Measurements from ENCODE around the gene MAD1L1. TPM values are rescaled to one million over a fixed set of nuclear protein-coding genes. Genes with fewer than 3 reads are reported as not detected.

The MAD1L1 gene
- total and polyA plus RNA-seq, 3 donors from 2014 or later: 63.1 to 149 (median 94.6) TPM

DNA sequence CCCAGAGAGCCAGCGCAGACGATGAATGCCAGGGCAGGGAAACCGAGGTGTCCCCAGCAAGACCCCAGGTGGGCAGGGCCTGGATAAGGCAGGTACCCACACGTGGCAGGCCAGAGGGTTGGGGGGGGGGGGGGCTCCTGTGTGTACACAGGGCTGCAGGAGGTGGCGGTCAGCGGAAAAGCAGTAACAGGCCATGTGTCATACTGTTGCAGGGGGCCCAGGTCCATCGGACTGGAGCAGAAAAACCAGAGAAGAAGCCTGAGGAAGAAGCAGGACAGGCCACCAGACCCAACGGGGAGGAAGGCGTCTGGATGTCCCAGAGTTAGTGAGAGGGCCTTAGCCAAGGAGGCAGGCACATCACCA, 116.3 kb downstream of the MAD1L1 start:
- Histone ChIP-seq H3K27ac (no peak overlapping the region), H3K4me3 (no peak overlapping the region), H3K36me3 (ENCODE audit: low read depth, missing control alignments) (no peaks in the 10 kb centered on the region), H3K9me3 (no peaks in the 10 kb centered on the region), H3K27me3 (no peaks in the 10 kb centered on the region), H3K4me1 (peaks cover 34% of the 10 kb centered on the region)
- WGBS, 2 donors: 81% methylated on average over 9 of the region's 9 CpGs
- intact Hi-C loops (cut with DNase I; ENCODE audit: low total_unique reads): no loop called here
- no peak for DNase-seq
- TF ChIP-seq POLR2A (IDR thresholded peaks at IDR 0.05) (no peak), CTCF (IDR thresholded peaks at IDR 0.05) (no peak)

DNA sequence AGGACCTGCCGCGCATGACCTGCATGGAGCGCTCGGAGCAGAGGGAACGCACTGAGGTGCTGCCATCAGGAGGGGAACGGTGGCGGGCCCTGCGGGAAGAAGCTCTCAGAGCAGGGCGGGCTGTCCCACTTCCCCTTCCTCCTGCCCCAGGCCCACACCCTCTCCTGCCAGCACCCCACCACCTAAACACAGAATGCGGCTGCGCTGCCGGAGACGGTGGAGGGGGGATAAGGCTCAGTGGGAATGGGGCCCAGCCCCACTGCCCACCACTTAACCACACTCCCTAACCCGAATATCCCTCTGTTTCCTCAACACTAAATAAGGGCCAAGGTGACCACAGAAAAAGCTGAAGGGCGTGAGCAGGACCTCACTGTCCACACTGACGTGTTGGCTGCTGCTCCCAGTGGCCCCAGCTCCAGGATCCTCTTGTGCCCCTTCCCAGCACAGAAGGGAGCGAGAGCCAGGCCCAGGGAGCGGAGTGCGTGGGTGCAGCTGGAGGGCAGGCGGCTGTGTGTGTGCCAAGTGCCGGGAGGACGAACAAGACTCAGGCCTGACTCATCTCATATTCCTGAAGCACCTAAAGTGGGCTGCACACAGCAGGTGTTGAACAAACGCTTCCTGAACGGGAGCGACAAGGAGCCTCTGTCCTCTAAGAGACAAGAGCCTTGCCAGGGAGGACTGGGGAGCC, 116.8 kb downstream of the MAD1L1 start:
- H3K4me1 ChIP-seq: peaks cover 29% of the 10 kb centered on the region
- peak; percentile 71 for DNase-seq
- H3K36me3 ChIP-seq (ENCODE audit: low read depth, missing control alignments): no peaks in the 10 kb centered on the region
- TF ChIP-seq CTCF (IDR thresholded peaks at IDR 0.05) (no peak), POLR2A (IDR thresholded peaks at IDR 0.05) (no peak)
- H3K27me3 ChIP-seq: no peaks in the 10 kb centered on the region
- WGBS, 2 donors: 83 to 89% methylated on average over 16 to 20 of the region's 25 CpGs
- no peaks in the 10 kb centered on the region for H3K9me3 ChIP-seq
- no peak overlapping the region for H3K27ac ChIP-seq
- intact Hi-C loops (cut with DNase I; ENCODE audit: low total_unique reads): no loop called here
- H3K4me3 ChIP-seq: no peak overlapping the region

DNA sequence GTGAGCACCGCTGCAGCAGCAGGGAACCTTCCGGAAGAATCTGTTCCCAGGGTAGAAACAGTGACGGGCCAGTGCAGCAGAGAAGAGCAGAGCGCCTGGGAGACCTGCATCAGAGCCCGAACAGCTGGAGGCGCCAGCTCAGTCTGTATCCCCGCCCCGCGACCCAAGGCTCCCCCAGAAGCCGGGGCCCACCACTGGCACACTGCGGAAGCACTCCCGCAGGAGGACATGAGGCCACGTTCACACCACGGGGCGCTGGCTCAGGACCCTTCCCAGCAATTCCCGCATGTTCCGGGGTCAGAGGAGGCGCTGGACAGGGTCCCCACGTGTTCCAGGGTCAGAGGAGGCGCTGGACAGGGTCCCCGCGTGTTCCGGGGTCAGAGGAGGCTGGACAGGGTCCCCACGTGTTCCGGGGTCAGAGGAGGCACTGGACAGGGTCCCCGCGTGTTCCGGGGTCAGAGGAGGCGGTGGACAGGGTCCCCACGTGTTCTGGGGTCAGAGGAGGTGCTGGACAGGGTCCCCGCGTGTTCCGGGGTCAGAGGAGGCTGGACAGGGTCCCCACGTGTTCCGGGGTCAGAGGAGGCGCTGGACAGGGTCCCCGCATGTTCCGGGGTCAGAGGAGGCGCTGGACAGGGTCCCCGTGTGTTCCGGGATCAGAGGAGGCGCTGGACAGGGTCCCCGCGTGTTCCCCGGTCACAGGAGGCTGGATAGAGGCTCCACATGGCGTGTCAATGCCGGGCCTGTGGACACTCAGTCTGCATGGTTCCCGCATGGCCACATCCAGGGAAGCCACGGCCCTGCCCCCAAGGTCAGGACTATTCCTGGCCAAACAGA, 117.6 kb downstream of the MAD1L1 start:
- peaks cover 23% of the 10 kb centered on the region for H3K4me1 ChIP-seq
- intact Hi-C loops (cut with DNase I; ENCODE audit: low total_unique reads): no loop called here
- DNase-seq: no peak
- no peak overlapping the region for H3K27ac ChIP-seq
- H3K4me3 ChIP-seq: no peak overlapping the region
- no peaks in the 10 kb centered on the region for H3K27me3 ChIP-seq
- 94 to 96% methylated on average over 5 to 49 of the region's 49 CpGs for WGBS, 2 donors
- H3K9me3 ChIP-seq: no peaks in the 10 kb centered on the region
- TF ChIP-seq CTCF (IDR thresholded peaks at IDR 0.05): no peak
- no peak for TF ChIP-seq POLR2A (IDR thresholded peaks at IDR 0.05)
- H3K36me3 ChIP-seq (ENCODE audit: low read depth, missing control alignments): no peaks in the 10 kb centered on the region

GRCh38 chr7:2114052-2114451, 118.7 kb downstream of the MAD1L1 start:
- no peak overlapping the region for H3K27ac ChIP-seq
- DNase-seq: no peak
- WGBS, 2 donors: 93 to 97% methylated on average over 14 of the region's 14 CpGs
- TF ChIP-seq CTCF (IDR thresholded peaks at IDR 0.05): no peak
- no peak for TF ChIP-seq POLR2A (IDR thresholded peaks at IDR 0.05)
- peaks cover 21% of the 10 kb centered on the region for H3K4me1 ChIP-seq
- no peaks in the 10 kb centered on the region for H3K9me3 ChIP-seq
- intact Hi-C loops (cut with DNase I; ENCODE audit: low total_unique reads): no loop called here
- H3K36me3 ChIP-seq (ENCODE audit: low read depth, missing control alignments): no peaks in the 10 kb centered on the region
- no peak overlapping the region for H3K4me3 ChIP-seq
- no peaks in the 10 kb centered on the region for H3K27me3 ChIP-seq
